Nephron (organoid): ENCODE data around the gene DPP10.

ENCODE experiments used
- H3K27ac Mint-ChIP-seq, 3 experiments: 2 replicates each; pipeline ENCODE4 v1.8.0; 2020; ENCODE audit warnings: mixed read lengths in 3 of 3, mild to moderate bottlenecking in 2 of 3, moderate library complexity in 1 of 3
- H3K27me3 Mint-ChIP-seq: 2 replicates; pipeline ENCODE4 v1.8.0; 2021; ENCODE audit warnings: low read depth, mild to moderate bottlenecking, moderate library complexity, mixed read lengths
- H3K36me3 Mint-ChIP-seq: 2 replicates; pipeline ENCODE4 v1.8.0; 2020; ENCODE audit warnings: low read depth, mixed read lengths
- H3K4me1 Mint-ChIP-seq: 2 replicates; pipeline ENCODE4 v1.8.0; 2020; ENCODE audit warnings: mixed read lengths
- H3K4me3 Mint-ChIP-seq, 3 experiments: 2 replicates each; pipeline ENCODE4 v1.8.0; 2020; ENCODE audit warnings: mild to moderate bottlenecking in 3 of 3, mixed read lengths in 3 of 3, moderate library complexity in 2 of 3
- H3K9me3 Mint-ChIP-seq: 2 replicates; pipeline ENCODE4 v1.8.0; 2020; ENCODE audit warnings: mixed read lengths
- TF ChIP-seq, protein P1 (sequence below), 3 experiments: fragments of 200-600 bp; sonication (generic); IDR thresholded peaks; one replicate each; pipeline ENCODE4 v1.5.0; 2021; ENCODE audit warnings: antibody characterized with exemption in 3 of 3; ENCODE audit not compliant: unreplicated experiment in 3 of 3

DPP10 gene

DNA sequence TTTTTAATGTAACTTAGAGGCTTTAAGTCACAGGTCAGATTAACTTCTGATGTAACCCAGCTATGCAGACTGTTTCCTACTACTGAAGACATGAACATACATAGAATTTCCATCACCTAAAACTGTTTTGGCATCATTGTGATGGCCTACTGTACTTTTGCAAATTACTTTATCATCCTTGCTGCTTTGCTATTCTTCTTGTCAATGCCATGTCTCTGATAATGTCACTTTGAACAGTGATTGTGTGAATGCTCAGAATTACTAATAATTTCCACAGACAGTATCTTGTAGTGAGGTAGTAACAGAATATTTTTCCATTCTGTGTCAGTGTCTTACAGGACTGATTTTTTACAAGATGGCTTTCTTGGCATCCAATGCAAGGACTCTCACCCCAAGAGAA is 663.5 kb downstream of the DPP10 start:
- Mint-ChIP-seq H3K27ac (no peak overlapping the region), H3K4me3 (no peak overlapping the region), H3K36me3 (no peaks in the 10 kb centered on the region), H3K9me3 (no peaks in the 10 kb centered on the region), H3K27me3 (no peaks in the 10 kb centered on the region), H3K4me1 (no peaks in the 10 kb centered on the region)
- TF ChIP-seq, protein P1, sequence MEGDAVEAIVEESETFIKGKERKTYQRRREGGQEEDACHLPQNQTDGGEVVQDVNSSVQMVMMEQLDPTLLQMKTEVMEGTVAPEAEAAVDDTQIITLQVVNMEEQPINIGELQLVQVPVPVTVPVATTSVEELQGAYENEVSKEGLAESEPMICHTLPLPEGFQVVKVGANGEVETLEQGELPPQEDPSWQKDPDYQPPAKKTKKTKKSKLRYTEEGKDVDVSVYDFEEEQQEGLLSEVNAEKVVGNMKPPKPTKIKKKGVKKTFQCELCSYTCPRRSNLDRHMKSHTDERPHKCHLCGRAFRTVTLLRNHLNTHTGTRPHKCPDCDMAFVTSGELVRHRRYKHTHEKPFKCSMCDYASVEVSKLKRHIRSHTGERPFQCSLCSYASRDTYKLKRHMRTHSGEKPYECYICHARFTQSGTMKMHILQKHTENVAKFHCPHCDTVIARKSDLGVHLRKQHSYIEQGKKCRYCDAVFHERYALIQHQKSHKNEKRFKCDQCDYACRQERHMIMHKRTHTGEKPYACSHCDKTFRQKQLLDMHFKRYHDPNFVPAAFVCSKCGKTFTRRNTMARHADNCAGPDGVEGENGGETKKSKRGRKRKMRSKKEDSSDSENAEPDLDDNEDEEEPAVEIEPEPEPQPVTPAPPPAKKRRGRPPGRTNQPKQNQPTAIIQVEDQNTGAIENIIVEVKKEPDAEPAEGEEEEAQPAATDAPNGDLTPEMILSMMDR (IDR thresholded peaks at IDR 0.05; ENCODE audit: unreplicated experiment in 3 of 3) = no peak

DNA sequence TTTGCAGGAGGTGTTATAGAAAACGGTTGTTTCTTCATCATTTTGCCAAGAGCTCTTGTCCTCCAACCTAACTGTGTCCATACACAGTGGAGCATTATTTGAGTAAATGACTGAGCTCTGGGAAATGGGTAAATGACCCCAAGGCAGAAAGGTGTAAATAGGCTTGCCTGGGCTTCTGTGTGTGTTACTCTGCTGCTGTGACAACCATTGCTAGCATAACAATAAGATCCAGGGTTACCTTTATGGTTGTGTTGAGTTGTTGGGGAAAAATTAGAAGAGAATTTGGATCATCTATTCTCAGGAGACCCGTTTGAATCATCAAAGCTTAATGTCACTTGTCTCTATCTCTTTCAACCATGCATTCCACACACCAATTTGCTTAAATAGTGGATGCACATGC is 672.7 kb downstream of the DPP10 start:
- no peaks in the 10 kb centered on the region for H3K27me3 Mint-ChIP-seq
- no peaks in the 10 kb centered on the region for H3K4me1 Mint-ChIP-seq
- TF ChIP-seq, protein P1 (IDR thresholded peaks at IDR 0.05; ENCODE audit: unreplicated experiment in 3 of 3) = no peak
- no peak overlapping the region for H3K27ac Mint-ChIP-seq
- no peaks in the 10 kb centered on the region for H3K9me3 Mint-ChIP-seq
- no peaks in the 10 kb centered on the region for H3K36me3 Mint-ChIP-seq
- H3K4me3 Mint-ChIP-seq = no peak overlapping the region

DNA sequence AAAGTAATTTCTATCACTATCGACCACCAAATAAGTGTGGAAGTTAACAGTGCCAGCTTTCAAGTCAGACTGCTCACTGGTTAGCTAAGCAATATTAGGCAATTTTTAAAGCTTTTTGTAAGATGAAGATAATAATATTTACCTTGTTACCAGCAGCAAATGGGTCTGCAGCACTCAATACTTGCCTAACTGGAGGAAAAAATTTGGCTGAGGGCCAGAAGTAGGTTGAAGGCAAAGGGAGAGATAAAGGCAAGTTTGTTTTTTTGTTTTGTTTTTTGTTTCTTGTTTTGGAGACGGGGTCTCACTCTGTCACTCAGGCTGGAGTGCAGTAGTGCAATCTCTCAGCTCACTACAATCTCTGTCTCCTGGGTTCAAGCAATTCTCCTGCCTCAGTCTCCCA is 675.9 kb downstream of the DPP10 start:
- H3K36me3 Mint-ChIP-seq = no peaks in the 10 kb centered on the region
- H3K27ac Mint-ChIP-seq = no peak overlapping the region
- no peaks in the 10 kb centered on the region for H3K9me3 Mint-ChIP-seq
- H3K4me3 Mint-ChIP-seq = no peak overlapping the region
- TF ChIP-seq, protein P1 (IDR thresholded peaks at IDR 0.05; ENCODE audit: unreplicated experiment in 3 of 3) = no peak
- H3K4me1 Mint-ChIP-seq = no peaks in the 10 kb centered on the region
- H3K27me3 Mint-ChIP-seq = no peaks in the 10 kb centered on the region

DNA sequence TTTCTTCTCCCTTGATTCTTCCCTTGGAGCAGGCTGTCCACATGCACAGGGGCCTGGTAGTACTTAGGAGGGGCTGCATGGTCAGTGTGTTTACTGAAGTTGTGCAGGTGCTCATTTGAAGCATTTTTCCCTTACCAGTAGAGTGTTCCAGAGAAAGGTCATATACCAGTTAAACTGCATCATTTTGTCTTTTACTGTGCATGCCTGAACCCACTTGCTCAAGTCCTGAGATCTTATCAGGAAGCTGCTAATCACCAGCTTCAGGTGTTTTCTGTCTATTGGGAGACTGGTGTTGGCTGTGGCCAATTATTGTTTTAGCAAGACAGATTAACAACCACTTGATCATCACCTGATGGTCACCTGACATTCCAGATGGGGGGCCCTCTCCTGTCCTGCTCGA is 676.6 kb downstream of the DPP10 start:
- Mint-ChIP-seq H3K27ac (no peak overlapping the region), H3K4me1 (no peaks in the 10 kb centered on the region), H3K9me3 (no peaks in the 10 kb centered on the region), H3K36me3 (no peaks in the 10 kb centered on the region), H3K27me3 (no peaks in the 10 kb centered on the region), H3K4me3 (no peak overlapping the region)
- TF ChIP-seq, protein P1 (IDR thresholded peaks at IDR 0.05; ENCODE audit: unreplicated experiment in 3 of 3) = no peak

DNA sequence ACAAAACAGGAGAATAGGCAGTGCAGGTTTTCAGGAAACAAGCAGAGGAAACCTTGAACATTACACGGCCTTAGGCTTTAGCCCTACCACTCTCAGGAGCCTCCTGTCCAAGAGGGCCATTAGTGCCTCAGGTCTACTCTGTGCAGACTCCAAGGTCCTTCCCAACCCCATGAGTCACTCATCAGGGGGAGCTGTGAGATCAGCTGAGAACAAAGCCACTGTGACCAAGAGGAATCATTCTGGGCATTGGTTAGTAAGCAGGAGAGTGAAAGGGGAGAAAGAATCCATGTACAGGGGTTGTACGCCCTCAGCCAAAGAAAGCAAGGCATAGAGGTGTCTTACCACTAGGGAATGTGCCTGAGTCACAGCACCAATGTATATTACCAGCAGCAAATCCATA is 680.3 kb downstream of the DPP10 start:
- no peaks in the 10 kb centered on the region for H3K27me3 Mint-ChIP-seq
- no peak overlapping the region for H3K4me3 Mint-ChIP-seq
- TF ChIP-seq, protein P1 (IDR thresholded peaks at IDR 0.05; ENCODE audit: unreplicated experiment in 3 of 3) = no peak
- no peaks in the 10 kb centered on the region for H3K9me3 Mint-ChIP-seq
- H3K27ac Mint-ChIP-seq = no peak overlapping the region
- no peaks in the 10 kb centered on the region for H3K36me3 Mint-ChIP-seq
- H3K4me1 Mint-ChIP-seq = no peaks in the 10 kb centered on the region

DNA sequence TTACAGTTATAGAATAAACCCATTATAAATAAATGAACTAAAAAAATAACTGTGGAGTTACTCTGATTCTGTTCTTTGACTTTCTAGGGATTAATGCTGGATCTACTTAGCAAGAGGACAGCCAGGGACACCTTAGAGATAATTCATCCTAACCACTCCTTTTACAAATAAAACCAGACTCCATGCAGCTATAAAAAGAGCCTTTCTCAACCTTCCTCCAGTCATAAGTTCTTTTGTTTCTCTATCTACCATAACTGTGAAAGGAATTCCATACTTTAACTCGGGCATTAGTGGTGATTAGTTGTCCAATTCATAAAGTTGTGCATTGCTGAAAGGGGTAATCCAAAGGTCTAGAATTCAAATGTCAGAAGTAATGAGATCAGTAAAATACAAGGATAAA is 682.4 kb downstream of the DPP10 start:
- TF ChIP-seq, protein P1 (IDR thresholded peaks at IDR 0.05; ENCODE audit: unreplicated experiment in 3 of 3) = no peak
- H3K9me3 Mint-ChIP-seq = no peaks in the 10 kb centered on the region
- no peak overlapping the region for H3K4me3 Mint-ChIP-seq

More for the DNA sequence above, 682.4 kb downstream of the DPP10 start:
- H3K27me3 Mint-ChIP-seq = no peaks in the 10 kb centered on the region
- no peaks in the 10 kb centered on the region for H3K36me3 Mint-ChIP-seq
- no peaks in the 10 kb centered on the region for H3K4me1 Mint-ChIP-seq
- H3K27ac Mint-ChIP-seq = no peak overlapping the region
